Measurements from ENCODE around the gene BCL2L13.

- TF ChIP-seq CTCF (IDR thresholded peaks at IDR 0.05) (no peak), POLR2A (IDR thresholded peaks at IDR 0.05) (no peak)
Measured at GRCh38 chr22:17777717-17778044, 139.1 kb downstream of the BCL2L13 start.

All from thyroid gland (tissue), 4 donors.